T-helper 1 cell treated with Interleukin-12 subunit alpha and Interleukin-12 subunit beta and Interleukin-4 antibody, amounts not matched to agents 30 ng/mL and 1 ng/mL, for 36 hours (primary cell): ENCODE data around the gene PRPF38A. TPM values are rescaled to one million over a fixed set of nuclear protein-coding genes. Genes with fewer than 3 reads are reported as not detected.

Source experiments
- intact Hi-C: fragments of 100-400 bp; cut with micrococcal nuclease; formaldehyde crosslinking; loops from one replicate; pipeline ENCODE4 v1.15.1; 2024
- total RNA-seq: library from RNA; stranded (reverse); gene quantifications from 2 replicates; pipeline ENCODE4 v1.2.3, GENCODE V29; 2022

The PRPF38A gene
- total RNA-seq, 1 donor from 2014 or later, result 91.7 TPM

DNA sequence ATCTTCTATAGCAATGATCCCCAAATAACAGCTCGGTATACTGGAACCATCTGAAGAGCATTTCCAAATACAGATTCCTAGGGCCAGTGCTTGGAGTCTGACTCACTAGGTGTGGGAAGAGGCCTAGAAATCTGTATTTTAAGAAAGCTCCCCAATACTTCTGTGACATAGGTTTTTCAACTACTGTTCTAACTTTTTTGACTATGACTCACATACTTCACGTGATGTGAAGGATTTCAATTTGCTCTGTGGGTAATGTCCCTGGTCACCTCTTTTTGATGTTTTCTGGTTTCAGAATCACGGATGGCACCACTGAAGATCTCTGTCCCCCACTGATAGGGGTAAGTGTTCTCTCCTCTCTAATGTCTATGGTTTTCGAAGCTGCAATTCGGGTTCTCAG is 11.2 kb upstream of the PRPF38A start:
- intact Hi-C loops, result no loop called here

DNA sequence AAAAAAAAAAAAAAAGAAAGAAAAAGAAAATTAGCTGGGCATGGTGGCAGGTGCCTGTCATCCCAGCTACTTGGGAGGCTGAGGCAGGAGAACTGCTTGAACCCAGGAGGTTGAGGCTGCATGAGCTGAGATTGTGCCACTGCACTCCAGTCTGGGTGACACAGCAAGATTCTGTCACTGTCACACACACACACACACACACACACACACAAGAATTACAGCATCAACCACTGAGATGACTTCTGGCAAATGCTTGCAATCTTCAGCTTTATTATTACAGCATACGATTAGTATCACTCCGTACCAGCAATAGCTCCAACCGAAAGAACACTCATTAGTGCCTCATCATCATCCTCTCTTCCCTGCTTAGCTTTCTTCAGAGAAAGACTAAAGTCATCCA is 4.8 kb upstream of the PRPF38A start:
- intact Hi-C loops, result loop anchor here (5.0 to 10.0 kb wide), 4 partner anchors 255 to 928 kb away; partner anchors contain the start of genes CPT2, ECHDC2, LRP8 and SCP2

DNA sequence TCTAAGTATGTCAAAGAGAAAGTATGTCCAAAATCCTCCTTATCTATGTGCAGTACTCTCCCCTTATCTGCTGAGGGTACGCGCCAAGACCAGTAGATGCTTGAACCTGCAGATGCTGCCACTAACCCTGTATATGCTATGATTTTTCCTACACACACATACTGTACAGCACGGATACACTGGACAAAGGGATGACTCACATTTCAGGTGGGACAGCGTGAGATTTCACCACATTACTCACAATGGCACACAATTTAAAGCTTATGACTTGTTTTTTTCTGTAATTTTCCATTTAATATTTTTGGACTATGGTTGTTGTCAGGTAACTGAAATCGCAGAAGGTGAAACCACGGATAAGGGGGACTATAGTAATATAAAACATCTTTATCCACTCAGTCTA is 4.3 kb upstream of the PRPF38A start:
- intact Hi-C loops, result loop anchor here (5.0 to 10.0 kb wide), 4 partner anchors 255 to 927 kb away; partner anchors contain the start of genes CPT2, ECHDC2, LRP8 and SCP2

DNA sequence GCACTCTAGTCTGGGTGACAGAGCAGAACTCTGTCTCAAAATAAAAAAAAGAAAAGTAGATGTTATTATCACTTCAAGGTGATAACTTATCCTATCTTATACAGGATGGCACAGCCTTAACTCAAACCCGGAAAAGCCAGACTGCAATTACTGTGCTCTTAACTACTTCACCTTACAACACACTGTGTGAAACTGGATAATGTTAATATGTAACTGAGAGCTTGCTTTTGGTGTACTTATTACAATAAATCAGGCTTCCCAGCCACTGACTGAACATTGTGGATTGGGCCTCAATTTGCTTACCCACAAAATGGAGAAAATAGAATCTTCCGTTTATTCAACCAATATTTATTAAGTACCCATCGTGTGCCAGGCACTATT is 1.6 kb upstream of the PRPF38A start:
- intact Hi-C loops, result loop anchor here (1.0 to 10.0 kb wide), 6 partner anchors 258 to 924 kb away; partner anchors contain the start of genes CPT2, ECHDC2, KTI12 and LRP8

DNA sequence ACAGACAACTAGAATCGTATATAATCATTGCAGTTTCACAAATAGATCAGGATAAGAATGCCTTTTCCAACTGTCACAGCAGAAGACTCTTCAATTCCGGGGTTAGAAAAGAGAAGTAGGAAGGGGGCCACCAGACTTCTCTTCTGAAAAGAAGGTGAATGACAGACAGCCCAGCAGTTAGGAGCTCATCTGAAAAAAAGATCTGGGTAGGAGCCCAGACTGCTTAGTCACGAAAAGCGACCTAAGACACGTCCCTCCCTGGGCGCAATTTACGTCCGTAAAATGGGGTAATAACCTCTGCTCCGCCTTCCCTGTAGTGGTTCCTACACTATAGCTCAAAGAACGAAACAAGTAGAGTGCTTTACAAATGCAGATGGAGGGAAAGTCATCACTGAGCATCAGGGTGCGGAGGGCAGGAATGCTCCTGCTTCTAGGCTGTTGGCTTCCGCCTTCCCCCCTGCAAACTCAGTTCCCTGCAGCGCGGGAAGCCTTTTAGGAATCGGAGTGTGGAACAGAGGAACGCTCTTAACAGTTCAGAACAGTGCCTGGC is 761 bp upstream of the PRPF38A start:
- intact Hi-C loops, result loop anchor here (1.0 to 10.0 kb wide), 17 partner anchors 21 to 924 kb away; partner anchors contain the start of genes CC2D1B, CPT2, ECHDC2 and GPX7

DNA sequence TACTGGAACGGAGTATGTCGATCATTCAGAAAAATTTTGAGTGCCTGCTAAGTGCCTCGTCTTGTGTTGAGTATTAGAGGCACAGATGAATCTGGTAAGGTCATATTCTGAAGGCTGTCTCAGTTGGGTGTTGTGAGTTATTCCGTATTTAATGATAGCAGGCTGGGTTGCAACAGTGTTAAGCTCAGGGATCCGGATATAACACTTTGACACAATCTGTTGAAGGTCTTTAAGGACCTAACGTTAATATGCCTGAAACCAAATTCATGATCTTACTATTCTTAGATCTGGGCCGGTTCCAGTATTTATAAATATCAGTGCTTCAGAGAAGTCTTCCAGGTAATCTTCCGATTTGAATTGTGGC is 555 bp downstream of the PRPF38A start:
- intact Hi-C loops, result loop anchor here (1.0 to 10.0 kb wide), 15 partner anchors 19 to 922 kb away; partner anchors contain the start of genes CC2D1B, CPT2, ECHDC2 and GPX7

DNA sequence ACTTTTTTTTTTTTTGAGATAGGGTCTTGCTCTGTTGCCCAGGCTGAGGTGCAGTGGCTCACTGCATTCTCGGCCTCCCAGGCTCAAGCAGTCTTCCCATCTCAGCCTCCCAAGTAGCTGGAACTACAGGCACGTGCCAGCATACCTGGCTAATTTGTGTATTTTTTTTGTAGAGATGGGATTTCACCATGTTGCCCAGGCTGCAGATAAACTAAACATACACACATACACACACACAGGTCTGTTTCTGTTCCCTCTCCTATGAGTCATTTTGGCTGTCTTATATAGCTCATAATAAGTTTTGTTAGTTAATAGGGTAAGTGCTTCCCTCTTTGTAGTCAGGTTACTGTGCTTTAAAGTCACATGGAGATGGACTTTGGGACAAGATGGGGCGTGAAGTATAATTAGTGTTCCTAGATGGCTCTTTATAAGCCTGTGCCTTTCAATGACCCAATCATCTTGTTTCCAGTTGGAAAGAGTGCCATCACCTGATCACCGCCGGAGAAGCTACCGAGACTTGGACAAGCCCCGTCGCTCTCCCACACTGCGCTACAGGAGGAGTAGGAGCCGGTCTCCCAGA is 9.1 kb downstream of the PRPF38A start:
- intact Hi-C loops, result no loop called here

DNA sequence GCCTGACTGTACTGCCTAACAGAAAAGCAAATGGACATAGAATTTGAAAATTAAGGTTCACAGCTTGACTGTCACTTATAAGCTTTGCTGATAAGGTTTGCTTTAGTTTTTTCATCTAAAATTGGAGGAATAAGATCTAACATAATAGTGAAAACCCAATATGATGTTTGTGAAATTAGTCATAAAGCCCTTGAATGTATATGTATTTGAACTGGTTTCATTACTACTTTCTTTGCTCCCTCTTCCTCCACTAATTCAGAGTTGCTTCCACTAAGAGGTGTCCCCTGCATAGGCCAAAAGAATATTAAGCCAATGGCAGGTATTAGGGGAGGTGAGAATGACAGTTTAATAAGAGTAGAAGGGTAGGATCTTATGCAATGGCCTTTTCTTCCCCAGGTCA is 10.5 kb downstream of the PRPF38A start:
- intact Hi-C loops, result no loop called here

DNA sequence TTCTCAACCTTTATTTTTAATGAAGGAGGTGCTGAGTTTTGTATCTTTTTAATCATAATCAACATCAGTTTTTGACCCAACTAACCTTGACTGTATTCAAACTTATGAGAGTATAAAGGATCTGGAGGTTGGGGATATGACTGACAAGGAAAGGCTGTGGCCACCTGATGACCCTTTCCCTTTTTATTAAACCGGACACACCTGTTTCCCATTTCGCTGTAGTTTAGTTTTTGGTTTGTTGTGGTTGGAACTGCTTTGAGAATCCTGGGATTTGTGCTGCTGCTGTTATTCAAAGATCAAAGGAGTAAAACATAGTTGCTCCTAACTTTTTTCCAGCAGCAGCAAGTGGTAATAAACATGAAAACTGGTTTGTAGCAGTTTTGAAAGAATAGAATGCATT is 12.4 kb downstream of the PRPF38A start:
- intact Hi-C loops, result no loop called here

DNA sequence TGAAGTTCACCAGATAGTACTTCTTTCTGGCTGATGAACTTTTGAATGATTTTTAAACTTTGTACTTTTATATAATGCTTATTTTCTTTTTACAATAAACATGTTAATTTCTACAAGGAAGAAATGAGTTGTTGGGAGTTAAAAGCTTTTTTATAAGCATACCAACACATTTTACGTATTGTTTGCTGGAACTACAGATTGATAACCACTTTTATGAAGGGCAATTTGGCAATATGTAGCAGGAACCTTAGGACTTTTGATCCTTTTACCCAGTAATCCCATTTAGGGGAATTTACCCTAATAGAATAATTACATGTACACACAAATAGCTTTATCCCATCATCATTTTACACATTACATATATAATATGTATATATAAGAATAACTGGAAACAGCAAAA is 16.3 kb downstream of the PRPF38A start:
- intact Hi-C loops, result loop anchor here (1.0 to 10.0 kb wide), 3 partner anchors 11 to 424 kb away; partner anchors contain the start of genes BTF3L4, TXNDC12 and ZYG11A

DNA sequence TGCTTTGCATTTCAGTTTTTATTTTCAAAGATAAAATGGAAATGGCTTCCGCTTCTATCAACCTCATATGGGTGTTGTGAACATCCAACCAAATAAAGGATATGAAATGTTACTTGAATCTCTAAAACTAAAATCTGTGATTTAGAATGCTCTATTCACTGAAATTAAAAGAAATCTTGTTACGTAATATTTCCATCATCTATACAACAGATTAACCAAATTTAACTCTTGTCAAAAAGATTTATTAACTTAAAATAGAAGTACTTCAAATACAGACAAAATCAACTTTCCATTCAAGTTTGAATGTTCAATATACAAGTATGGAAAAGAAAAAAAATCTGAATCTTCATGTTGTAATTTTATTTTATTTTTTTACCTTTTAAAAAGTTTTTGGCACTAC is 18.7 kb downstream of the PRPF38A start:
- intact Hi-C loops, result loop anchor here (5.0 to 10.0 kb wide), 2 partner anchors 366 to 422 kb away; partner anchors contain the start of genes BTF3L4, TXNDC12 and ZYG11A

DNA sequence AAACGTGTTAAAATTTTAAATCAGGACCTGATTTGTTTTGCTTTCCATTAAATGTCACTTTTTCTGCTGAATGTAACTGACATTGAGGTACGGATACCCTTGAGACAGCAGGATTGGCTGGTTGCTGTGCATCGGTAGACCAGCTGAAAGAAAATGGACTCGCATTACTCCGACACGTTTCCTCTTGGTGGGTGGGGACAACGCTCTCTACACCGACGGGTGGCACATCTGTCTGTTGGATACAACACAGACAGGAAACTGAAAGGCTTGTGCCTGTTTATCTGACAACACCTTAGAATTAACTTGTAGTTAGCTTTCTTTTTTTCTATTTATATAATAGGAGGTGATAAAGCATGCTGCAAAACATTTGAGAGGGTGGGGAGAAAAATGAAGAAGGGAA is 19.4 kb downstream of the PRPF38A start:
- intact Hi-C loops, result loop anchor here (1.0 to 10.0 kb wide), 8 partner anchors 19 to 421 kb away; partner anchors contain the start of genes BTF3L4, CC2D1B, ORC1 and PRPF38A

DNA sequence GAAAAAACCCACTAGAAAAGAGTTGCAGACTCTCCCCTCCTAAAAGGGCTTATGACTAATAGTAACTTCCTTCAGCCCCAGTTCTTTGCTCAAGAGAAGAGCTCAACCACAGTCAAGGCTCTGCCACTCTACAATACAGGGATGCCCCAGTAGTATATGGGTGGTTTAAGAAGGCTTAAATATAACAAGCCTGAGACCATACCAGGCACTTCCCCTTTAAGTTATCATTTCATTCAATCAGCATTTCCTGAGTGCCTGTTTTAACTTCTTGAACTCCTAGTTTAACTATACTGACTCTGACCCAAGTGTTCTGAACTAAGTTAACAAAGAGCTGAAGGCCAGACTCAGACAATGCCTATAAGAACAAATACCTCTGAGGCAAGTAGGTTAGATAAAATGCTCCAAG is 19.8 kb downstream of the PRPF38A start:
- intact Hi-C loops, result loop anchor here (1.0 to 10.0 kb wide), 8 partner anchors 20 to 421 kb away; partner anchors contain the start of genes BTF3L4, CC2D1B, ORC1 and PRPF38A

DNA sequence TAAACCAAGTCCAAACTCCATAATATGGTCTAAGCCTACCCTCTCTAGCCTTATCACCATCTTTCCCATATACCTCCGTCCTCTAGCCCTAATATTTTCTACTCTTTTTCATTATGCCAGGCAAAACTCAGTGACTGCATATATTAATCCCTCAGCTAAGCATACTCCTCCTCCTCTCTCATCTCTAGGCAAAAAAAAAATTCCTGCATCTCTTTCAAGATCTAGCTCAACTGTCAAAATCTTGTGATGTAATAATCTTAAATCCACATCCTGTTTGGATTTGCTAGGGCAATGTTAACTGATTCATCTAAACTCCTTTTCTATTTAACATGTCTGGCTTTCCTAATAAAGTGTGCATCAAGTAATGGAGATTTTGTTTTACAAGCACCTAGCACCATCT is 20.4 kb downstream of the PRPF38A start:
- intact Hi-C loops, result loop anchor here (1.0 to 10.0 kb wide), 8 partner anchors 21 to 420 kb away; partner anchors contain the start of genes BTF3L4, CC2D1B, ORC1 and PRPF38A

DNA sequence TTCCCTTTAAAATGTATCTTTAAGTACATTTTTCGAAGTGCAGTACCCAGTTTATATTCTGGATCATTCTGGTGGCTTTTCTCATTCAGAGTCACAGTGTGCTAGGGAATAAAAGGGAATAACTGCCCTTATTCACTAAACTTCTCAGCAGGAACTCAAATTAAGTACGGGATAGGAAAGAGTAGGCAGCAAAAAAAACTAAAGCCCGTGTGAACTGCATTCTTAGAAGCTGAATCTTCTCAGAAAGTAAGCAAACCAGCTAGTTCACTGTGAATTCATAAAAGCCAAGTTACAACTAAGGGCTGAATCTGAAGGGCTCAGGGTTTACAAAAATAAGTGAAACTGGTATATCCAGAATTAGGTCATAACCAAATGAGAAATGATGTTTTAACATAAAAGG is 22.0 kb downstream of the PRPF38A start:
- intact Hi-C loops, result loop anchor here (10.0 kb wide), 1 partner anchor 418 kb away; the partner anchor contains the start of gene ZYG11A

DNA sequence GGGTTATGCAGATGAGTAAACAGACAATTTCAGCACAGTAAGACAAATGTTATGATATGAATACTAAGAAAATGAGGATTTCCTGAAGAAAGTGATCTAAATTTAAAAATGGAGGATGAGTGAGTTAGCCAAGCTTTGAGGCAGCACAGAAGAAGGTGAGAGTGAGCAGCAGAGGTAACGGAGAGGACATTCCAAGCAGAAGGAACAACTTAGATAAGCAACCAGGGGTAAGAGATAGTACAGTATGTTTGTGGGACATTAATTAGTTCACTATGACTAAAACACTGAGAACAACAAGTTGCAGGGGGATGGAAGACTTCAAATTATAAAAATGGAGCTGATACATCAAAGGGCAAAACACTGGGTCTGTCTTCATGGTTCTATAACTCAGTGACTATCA is 22.8 kb downstream of the PRPF38A start:
- intact Hi-C loops, result loop anchor here (10.0 kb wide), 1 partner anchor 418 kb away; the partner anchor contains the start of gene ZYG11A

DNA sequence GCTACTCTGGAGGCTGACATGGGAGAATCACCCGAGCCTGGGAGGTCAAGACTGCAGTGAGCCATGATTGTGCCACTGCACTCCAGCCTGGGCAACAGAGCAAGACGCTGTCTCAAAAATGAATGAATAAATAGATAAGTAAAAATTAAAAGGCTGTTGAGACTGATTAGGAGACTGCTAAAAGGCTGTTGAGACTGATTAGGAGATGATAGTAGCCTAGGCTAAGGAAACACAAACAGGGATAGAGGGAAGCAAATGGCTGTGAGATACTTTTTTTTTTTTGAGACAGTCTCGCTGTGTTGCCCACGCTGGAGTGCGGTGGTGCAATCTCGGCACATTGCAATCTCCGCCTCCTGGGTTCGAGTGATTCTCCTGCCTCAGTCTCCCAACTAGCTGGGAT is 28.4 kb downstream of the PRPF38A start:
- intact Hi-C loops, result no loop called here

DNA sequence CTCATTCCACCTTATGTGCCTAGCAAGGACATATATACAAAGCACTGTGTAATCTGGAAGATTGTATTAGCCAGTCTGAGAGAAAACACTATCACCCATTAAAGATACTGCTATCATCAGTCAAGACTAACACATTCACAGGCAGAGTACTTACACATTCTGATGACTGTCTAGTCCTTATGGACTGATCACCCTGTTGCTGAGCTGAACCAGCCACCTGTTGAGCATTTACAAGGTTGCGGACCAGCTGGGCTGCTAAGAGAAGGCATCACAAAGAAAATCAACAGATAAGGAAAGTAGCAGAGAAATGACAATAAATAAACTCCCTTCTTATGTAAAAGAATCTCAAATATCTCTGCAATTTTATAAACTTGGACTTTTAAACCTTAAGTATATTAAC is 30.8 kb downstream of the PRPF38A start:
- intact Hi-C loops, result no loop called here

DNA sequence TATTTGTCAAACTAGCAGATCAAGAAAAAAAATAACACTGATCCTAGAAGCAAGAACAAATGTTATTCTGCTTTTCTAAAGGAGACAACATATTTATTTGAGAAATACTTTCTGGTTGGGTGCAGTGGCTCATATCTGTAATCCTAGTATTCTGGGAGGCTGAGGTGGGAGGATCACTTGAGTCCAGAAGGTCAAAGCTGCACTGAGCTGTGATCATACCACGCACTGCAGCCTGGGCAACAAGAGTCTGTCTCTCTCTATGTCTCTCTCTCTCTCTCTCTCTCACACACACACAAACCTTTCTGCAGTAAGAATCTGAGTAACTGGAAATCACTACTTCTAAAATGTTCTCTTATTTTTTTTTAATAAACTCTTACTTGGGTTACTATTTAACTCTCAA is 31.2 kb downstream of the PRPF38A start:
- intact Hi-C loops, result no loop called here

DNA sequence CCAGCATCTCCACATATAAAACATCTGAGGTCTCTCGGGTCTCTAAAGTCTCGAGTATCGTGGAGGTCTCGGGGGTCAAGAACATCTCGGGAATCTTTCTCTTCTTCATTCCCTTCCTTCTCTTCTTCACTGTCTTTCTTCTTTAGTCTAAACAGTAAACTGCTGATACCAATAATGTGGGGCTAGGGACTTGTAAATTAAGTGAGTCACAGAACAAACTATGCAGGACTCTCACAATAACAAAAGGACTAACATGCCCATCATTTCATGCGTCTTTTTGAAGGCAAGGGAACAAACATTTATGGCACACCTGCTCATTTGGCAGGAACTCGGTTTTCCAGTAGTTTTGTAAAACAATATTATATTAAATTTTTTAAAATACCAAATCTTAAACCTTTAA is 32.4 kb downstream of the PRPF38A start:
- intact Hi-C loops, result no loop called here

DNA sequence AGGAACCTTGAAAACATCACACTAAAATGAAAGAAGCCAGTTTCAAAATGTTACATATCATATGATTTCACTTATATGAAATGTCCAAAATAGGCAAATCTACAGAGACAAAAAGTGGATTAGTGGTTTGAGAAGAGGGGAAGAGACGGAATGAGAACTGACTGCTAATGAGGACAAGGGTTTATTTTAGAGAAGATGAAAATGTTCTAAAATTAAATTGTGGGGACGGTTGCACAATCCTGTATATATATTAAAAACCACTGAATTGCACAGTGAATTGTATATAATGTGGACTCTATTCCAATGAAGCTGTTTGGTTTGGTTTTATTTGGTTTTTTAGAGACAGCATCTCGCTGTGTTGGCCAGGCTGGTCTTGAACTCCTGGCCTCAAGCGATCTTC is 35.6 kb downstream of the PRPF38A start:
- intact Hi-C loops, result no loop called here

DNA sequence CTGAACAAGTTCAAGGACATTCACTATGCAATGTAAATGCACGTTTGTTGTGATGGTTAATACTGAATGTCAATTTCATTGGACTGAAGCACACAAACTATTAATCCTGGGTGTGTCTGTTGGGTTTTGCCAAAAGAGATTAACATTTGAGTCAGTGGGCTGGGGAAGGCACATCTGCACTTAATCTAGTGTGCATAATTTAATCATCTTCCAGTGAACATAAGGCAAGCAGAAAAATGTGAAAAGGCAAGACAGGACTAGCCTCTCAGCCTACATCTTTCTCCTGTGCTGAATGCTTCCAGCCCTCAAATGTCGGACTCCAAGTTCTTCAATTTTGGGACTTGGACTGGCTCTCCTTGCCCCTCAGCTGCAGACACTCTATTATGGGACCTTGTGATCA is 40.1 kb downstream of the PRPF38A start:
- intact Hi-C loops, result no loop called here
